HG02852 (cell line): ENCODE measurements around the gene RGS3.

Experiments used
- ATAC-seq: cut with Tn5 transposase; IDR thresholded peaks from one replicate; pipeline ENCODE4 v1.9.1; 2021; ENCODE audit warnings: mild to moderate bottlenecking, moderate library complexity; ENCODE audit not compliant: unreplicated experiment

RGS3 gene

DNA sequence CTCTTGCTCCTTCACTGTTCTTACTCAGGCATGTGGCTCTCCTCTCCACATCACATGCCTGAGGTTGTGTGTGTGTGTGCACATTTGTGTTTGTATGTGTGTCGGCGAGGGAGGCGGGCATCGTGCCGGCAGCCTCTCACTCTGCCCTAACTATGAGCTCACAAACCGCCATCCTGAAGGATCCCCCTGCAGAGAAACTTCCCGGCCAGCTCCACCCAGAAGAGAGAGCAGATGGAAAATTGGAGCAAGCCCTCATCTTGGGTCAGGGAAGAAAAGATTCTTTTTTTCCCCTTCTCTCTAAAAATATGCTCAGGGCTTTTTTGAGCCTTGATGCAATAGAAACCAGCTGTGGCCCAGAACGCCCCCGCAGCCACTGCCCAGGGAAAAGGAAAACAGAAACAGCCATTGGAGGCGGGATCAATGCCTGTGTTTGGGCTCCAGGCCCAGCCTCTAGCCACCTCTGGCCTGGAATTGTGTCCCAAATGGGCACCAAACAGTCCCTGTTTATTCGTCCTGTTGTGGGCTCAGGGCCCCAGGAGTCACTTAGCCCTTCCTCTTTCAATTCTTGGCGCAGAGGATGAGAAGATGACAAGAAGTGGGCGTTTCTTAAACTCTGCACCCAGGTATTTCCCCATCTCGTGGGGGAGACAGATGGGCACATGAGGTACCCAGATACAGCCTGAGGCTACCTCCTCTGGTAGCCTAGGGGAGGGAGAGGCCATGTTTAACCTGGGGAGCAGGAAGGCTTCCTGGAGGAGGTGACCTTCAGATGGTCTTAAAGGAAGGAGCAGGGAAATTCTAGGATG is 151.5 kb downstream of the RGS3 start:
- no peak for ATAC-seq

DNA sequence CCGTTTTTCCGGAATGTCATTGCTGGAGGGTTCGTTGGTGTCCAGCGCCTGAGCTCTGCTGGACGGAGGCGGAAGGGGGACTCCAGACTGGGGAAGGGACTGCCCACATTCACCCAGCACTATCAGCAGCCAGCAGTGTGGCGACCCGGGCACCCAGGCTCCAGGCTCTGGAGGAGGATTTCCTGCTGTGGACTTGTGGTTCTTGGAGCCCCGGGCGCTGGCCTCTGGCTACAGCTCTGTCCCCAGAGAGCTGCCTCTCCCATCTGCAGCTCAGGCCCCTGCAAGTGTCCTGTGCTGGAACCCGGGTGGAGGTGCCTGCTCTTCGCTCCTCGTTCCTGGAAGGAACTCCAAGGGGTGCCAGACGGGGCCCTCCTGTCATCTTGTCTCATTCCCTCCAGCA is 152.6 kb downstream of the RGS3 start:
- ATAC-seq: no peak

DNA sequence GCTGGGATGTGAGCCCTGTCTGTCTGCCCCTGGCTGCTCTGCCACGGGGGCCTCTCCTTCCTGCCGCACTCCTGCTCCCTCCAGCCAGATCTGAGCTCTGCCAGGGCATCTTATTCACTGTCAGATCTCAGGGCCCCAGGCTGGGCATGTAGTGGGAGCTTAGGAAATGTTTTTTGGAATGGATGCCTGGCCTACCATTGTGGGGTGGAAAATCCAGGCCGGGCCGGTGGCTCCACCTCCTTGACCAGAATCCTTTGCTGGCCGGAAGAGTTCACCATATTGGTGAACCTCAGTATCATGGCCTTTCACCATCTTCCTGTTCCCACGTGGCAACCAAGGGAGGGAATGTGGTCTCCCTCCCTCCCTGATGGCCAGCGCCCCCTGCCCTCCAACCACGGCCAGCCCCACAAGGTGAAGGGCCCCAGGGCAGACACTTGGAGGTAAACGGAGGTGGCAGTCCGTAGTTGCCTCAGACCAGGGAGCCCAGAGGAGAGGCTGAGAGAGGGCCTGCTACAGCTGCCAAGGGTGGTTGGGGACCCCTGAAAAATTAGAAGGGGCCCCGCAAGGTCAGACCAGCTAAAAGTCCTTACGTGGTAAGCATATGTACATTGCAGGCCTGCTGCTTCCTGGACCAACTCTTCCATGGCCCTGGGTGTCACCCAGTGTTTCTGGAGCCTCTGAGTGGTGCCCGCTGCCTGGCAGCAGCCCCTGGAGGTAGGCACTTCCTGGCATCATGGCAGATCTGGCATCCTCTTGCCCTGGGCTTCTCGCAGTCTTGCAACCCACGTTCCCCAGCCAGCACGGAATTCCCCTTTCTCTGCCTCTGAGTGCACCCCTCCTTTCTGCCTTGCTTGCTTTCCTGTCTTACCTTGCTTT is 153.3 kb downstream of the RGS3 start:
- ATAC-seq: no peak

DNA sequence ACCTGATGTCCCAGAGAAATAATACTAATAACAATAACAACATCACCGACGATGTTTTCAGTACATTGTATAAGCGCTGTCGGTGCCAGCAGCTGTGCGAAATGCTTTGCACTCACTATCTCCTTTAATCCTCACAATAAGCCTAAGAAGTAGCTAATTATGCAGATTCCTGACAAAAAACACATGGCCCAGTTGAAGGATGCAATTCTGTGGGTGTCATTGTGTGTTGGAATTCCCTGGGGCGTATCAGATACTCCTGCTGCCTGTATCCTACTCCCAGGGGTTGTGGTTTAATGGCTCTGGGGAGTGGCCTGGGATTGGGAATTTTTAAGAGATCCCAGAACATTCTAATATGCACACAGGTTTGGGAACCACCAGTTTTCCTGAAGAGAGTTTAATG is 154.0 kb downstream of the RGS3 start:
- ATAC-seq: no peak

DNA sequence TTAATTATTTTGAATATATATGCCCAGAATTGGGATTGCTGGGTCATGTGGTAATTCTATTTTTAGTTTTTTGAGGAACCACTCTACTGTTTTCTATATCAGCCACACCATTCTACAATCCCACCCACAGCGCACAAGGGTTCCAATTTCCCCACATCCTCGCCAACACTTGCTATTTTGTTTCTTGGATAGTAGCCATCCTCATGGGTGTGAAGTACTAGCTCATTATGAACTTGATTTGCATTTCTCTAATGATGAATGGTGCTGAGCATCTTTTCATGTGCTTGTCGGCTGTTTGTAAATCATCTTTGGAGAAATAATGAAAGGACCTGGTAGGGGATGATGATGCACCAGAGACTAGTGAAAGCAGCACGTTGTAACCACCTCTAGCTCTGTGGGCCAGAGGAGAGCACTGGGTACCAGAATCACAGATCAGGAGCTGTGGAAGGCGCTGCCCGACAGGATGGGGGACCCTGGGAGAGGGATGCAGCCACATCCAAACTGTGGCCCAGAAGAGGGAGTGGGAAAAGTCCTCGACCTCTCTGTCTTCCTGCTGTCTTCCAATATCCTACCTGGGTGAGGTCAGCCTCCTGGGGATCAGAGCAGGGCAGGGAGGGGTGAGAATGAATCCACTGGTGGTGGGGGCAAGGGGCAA is 155.4 kb downstream of the RGS3 start:
- ATAC-seq: no peak

DNA sequence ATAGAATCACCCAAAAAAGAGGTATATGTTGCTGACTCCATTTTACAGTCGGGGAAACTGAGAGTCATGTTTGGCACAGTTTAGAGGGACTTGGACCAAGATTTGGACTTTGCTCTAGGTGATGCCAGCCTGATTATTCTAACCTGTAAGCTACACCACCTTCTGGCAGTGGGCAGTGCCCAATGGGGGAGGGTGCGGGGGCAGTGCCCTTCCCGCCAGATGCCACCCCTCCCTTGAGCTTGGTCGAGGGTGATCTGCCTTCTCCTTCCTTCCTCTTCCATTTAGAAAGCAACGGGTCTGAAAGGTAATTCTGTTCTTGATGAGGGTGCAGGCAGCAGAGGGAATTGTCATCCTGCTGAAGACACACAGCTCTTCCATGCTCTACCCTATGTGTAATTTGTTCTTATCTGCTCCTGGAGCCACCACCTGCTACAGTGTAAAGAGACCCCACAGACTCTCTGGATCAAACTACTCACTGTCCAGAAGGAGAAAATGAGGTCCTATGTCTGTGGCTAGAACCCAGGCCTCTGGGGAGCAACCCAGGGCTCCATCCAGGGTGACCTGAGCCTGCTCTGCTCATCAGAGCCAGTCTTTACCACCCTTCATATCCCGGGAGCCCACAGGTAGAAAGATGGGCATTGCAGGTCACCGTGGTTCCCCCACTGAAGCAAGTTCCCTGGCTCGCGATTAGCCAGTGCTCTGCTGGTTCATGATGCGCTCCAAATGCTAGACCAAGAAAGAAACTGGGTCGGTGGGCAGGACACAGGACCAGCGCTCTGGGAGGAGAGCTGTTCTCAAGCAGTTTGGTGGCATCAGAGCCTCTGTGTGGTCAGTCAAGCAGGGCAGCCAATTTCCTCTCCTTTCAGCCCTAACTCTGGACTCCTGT is 156.2 kb downstream of the RGS3 start:
- ATAC-seq: no peak

DNA sequence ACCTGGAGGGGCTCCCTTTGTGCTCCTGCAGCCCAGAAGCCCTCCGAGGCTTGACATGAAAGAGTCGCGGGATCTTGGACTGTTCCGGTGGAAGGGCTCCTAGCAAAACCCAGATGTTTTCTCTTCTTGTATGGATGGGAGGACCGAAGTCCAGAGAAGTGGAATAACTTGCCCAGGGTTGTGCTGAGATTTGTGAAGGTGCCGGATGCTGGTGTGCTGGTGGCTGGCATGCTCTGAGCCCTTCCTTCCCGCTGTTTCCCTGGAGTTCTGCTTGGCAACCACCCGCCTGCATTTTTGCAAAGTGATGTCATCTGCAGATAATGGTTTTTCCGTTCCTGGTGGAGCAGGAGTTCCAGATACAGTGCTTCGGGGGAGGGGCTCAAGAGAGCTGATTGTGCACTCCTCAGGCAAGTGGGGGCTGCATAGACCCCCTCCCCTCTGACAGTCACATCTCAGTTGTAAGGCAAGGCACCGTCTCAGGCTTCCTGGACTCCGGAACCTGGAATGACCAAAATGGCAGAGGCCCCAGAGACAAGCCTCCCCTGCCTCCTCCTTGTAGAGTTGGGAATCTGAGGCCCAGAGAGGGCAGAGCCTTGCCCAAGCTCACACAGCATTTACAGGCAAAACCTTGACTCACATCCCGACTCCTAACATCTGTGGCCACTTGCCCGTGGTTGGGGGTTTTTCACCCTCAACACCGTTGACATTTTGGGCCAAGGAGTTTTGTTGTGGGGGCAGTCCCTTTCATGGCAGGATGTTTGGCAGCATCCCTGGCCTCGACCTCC is 157.0 kb downstream of the RGS3 start:
- no peak for ATAC-seq

DNA sequence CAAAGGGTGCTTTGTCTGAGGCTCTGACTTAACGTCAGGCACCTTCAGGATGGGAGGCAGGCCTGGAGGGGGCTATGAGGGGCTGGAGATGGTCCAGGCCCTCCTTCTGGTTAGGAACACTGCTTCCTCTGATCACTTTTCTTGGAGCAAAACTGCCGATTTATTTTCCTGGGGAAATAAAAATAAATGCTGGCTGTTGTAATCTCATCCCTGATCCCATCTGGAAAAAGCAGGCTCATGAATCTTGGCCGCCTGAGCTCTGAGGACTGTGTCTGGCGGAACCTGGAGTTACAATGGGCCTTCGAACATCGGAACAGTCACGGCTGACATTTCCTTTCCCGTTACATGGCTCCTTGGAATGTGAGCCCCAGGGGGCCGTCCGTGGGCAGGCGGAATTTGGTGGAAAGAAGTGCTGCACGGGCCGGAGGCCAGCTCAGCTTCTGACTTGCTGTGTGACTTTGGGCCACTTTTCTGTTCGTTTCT is 157.8 kb downstream of the RGS3 start:
- ATAC-seq: no peak

DNA sequence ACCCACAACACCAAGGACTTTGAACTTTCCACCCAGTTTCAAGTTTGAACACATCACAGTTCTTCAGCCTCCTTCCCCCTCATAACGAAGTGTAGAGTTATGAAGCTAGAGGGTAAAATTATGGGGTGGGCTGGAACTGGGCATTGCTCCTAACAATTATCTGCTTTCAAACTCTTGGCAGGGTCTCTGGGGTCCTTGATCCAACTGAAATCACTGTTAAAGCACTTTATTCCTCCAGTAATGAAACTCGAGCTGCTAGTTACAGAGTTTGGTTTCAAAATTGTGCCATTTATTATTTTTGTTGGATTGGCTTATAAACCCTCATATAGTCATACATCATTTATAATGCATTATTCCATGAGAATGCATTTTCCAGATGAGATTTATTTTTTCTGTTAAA is 158.5 kb downstream of the RGS3 start:
- ATAC-seq: no peak

DNA sequence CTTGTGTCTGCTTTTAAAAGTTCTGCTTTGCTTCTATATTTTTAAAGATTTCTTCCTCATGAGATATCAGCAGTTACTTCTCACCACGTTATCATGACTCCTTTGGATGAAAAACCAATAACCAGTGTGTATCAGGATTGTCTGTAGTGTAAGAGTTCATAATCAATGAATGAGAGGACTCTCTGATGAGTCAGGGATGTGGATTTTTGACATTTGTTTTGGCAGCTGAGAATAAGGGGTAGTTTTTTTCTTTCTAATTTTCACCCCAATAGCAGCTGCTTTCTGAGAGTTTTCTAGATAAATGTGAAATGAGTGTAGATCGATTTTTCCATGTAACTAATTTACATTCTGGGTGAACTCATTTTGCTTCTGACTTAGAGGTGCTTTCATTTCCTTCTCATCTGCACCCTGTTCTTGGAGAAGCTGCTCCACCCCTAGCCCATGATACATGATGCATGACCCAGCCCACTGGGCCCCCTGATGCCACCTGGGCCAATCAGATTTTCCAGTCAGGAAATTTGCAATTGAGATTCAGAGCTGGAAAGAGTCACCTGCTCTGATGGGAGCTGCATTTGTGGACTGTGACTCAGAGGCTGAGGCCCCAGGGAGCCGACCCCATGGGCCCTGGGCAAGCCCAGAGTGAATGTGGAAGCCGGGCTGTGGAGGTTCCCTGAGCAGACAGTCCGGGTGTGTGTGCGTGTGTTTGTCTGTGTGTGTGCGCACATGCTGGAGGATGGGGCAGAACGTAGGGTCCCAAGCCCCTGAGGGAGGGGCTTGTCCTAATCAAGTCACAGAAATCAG is 159.3 kb downstream of the RGS3 start:
- no peak for ATAC-seq

DNA sequence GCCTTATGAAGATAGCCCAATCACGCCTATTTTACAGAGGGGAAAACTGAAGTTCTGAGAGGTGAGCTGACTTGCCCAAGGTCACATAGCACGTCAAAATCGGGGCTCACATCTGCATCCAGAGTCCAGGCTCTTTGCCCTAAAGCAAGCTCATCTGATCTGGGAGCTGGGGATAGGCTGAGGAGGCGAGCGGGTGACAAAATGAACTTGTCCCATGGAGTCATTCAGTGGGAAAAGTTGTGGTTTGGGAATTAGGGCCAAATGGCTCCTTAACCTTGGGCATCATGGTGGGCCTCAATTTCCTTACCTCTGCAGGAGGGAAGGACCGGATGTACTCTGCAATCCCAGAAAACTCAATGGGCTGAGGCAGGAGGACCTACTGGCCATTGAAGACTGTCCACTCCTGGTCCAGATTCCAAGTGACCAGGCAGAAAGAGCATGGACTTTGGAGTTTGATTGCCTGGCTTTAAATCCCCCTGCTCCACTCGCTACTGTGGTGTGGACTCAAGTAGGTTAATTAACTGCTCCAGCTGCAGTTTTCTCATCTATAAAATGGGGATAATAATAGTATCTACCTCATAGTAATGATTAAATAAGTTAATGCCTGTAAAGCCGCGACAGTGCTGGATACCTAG is 160.4 kb downstream of the RGS3 start:
- ATAC-seq: no peak

DNA sequence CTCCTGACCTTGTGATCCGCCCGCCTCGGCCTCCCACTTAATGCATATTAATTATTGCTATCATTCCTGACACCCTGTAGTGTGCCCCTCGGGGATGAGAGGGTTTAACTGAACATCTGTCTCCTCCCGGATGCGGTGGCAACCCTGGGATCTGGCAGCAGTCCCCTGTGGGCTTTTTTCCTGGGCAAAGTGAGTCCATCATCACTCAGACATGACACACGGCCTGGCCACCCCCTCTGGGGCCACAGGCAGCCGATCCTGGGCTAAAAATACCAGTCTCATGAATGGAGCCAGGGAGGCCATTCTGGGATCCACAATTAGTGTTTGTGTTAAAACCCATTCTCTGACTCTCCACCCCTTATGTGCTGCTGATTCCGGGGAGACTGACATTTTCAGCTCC is 161.2 kb downstream of the RGS3 start:
- ATAC-seq: no peak

DNA sequence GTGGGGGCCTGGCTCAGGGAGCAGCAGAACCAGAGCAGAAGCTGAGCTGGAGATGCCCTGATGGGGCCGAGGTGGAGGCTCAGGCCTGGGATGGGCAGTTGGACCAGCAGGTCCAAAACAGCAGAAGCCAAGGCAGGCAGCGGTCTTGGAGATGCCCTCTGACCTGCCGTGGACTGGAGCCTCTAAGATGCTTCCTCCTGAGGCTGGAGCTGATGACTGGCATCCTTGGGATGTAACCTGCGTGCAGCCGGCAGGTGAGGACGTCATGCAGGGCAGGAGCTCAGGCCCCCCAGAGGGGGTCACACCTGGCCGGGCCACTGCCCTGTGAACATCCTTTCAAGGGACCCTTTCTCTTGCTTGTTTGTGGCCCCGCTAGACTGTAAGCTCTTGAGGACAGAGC is 162.0 kb downstream of the RGS3 start:
- no peak for ATAC-seq

DNA sequence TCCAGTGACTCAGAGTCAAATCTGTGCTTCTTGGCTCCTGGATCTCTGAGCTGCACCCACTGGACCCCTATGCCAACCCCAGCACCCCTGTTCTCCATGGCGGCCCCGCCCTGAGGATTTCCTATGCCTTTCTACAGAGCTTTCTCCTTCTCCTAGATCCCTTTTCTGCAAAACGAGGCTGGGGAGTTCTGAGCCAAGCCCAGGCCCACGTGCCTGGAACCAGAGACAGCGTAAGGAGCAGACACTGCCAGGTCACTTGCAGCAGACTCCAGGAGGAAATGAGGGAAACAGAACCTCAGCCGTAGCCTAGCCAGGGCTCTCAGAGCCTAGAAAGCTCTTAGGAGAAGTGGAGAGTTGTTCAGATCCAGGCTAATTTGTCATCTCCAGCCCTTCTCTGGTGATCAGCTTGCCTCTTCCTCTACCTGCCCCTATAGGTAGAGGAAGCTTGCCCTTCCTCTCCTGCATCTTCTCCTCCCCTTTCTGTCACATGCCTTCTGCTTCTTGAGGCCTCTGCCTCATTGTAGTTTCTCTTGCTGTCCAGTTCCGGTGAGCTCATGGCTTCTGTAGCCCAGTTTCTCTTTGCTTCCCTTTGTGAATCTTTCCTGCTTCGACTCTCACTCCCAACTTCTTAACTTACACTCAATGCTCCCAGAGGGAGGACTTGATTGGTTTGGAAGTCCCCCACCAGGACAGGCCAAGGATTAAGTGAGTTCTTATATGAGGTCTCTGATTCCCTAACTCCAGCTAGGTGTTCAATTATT is 163.4 kb downstream of the RGS3 start:
- ATAC-seq: no peak

DNA sequence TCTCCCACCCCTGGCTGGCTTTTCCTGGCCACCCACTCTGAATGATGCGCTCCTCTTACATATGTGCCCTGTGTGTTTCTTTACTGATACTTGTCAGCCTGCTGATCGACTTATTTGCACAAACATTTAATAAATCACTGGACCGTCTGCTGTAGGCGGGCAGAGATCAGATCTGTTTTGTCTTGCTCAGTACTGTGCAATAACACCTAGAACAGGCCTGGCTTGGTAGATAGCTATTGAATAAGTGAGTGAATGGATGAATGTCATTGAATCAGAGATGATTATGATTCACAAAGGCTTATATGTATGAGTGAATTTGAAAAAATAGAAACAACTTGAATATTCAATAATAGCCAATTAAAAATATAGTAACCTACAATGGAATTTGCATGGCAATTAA is 165.1 kb downstream of the RGS3 start:
- no peak for ATAC-seq

DNA sequence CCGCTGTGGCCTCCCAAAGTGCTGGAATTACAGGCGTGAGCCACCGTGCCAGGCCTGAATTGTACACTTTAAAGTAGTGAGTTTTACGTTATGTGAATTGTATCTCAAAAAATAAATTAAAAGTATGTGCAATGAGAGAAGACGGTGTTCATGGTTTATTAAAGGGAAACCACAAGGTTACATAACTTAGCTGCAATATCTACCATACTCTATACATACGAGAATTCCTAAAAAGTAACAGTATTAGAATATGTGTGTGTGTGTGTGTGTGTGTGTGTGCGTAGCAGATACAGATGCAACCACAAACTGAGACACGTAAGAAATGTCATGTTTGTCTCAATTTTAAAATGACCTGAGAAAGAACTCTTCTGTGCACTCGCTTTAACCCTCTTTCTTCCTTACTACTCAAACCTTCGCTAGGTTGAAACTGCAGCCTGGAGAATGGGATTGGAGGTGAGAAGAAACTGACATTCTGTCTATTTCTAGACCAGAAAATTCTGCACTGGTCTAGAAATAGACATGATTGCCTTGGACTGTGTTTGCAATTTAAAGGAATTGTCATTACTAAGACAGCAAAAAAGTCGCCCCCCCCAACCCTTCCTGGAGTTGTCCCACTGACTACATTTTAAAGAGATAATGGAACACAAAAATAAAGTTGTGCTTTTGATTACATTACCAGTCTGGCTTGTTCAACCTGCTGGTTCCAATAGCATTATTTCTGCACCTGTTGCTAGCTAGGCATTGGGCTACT is 167.0 kb downstream of the RGS3 start:
- ATAC-seq: no peak

DNA sequence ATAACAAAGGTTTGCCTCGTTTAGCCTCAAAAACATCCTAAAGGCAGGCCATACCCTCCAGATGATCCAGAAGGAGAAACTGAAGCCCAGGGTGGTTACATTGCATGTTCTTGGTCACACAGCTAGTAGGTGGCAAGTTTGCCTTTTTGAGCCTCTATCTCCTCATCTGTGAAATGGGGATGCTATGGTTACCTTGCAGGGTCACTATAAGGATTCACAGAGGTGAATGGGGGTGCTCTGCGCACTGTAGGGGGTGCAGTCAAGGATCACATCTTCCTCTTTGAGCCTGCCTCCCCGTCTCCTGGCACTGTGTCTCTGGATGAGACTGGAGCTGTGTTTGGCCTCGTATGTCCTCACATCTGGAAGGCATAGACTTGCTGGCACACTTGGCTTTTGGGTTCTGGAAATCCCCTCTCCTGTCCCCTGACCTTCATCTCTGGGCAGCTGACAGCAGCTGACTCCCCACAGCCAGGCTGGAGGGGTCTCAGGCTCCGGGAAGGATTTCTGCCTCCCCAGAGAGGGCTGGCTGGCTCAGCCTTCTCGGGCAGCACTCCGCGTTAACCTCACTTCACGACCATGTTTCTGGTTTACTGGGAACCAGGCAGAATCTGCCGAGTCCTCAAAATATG is 167.7 kb downstream of the RGS3 start:
- ATAC-seq: no peak
